Lower leg skin (tissue), 4 donors: ENCODE data around the gene CTDNEP1. TPM values are rescaled to one million over a fixed set of nuclear protein-coding genes. Genes with fewer than 3 reads are reported as not detected.

Source experiments
- DNase-seq, 2 donors: peaks; one replicate each; pipeline ENCODE4 v3.0.0-alpha.2; 2019; ENCODE audit warnings: low spot score in 2 of 2
- H3K4me3 ChIP-seq: fragments of 200-600 bp; sonication (generic); 2 replicates; pipeline ENCODE4 v1.5.1; 2017; ENCODE audit warnings: mild to moderate bottlenecking, low read depth; ENCODE audit not compliant: poor library complexity, severe bottlenecking
- CTCF ChIP-seq, 3 donors: fragments of 450-650 bp; IDR thresholded peaks; one replicate each; pipeline ENCODE4 v1.5.1; 2016; ENCODE audit warnings: antibody characterized with exemption in 3 of 3, mild to moderate bottlenecking in 3 of 3, moderate library complexity in 2 of 3
- POLR2A ChIP-seq, 2 donors: fragments of 450-650 bp; IDR thresholded peaks; one replicate each; pipeline ENCODE4 v1.6.1; 2016 to 2017; ENCODE audit warnings: antibody characterized with exemption in 2 of 2, mild to moderate bottlenecking in 1 of 2, moderate library complexity in 1 of 2
- WGBS, 2 donors: methylation state at CpG; one replicate each; pipeline ENCODE4 v1.1.5; 2018; 5-methylcytosine and 5-hydroxymethylcytosine counted together
- intact Hi-C: fragments of 100-400 bp; cut with DNase I; formaldehyde crosslinking; loops from one replicate; pipeline ENCODE4 v1.15.0; 2023; ENCODE audit warnings: low total_unique reads
- total RNA-seq, 4 donors: library from RNA; depleted of rRNA; stranded (reverse); fragments of >200 nt; gene quantifications; one replicate each; pipeline ENCODE4 v1.1.0, GENCODE V29; 2016

Gene CTDNEP1
- total RNA-seq, 4 donors from 2014 or later, result 55.3 to 79.2 (median 70.4) TPM

- H3K4me3 ChIP-seq, result no peak overlapping the region
- no peak for DNase-seq
- 87 to 91% methylated on average over 6 of the region's 6 CpGs for WGBS, 2 donors
- intact Hi-C loops, result no loop called here
- TF ChIP-seq POLR2A (IDR thresholded peaks at IDR 0.05) (no peak), CTCF (IDR thresholded peaks at IDR 0.05) (no peak)
These were observed 8.0 kb upstream of the CTDNEP1 start for GRCh38 chr17:7259555-7259889.

- H3K4me3 ChIP-seq, result no peak overlapping the region
- 46 to 59% methylated on average over 7 of the region's 7 CpGs for WGBS, 2 donors
- intact Hi-C loops, result no loop called here
- no peak for DNase-seq
- TF ChIP-seq POLR2A (IDR thresholded peaks at IDR 0.05), result no peak
- TF ChIP-seq CTCF (IDR thresholded peaks at IDR 0.05), result no peak
These were observed 7.4 kb upstream of the CTDNEP1 start for GRCh38 chr17:7258731-7259554.

GRCh38 chr17:7256766-7257456 is 5.4 kb upstream of the CTDNEP1 start:
- H3K4me3 ChIP-seq, result no peak overlapping the region
- intact Hi-C loops, result no loop called here
- no peak for DNase-seq
- TF ChIP-seq CTCF (IDR thresholded peaks at IDR 0.05) (no peak), POLR2A (IDR thresholded peaks at IDR 0.05) (no peak)
- 87 to 90% methylated on average over 8 of the region's 8 CpGs for WGBS, 2 donors

GRCh38 chr17:7254511-7254910 is 3.0 kb upstream of the CTDNEP1 start:
- intact Hi-C loops, result no loop called here
- no peak overlapping the region for H3K4me3 ChIP-seq
- DNase-seq, result no peak
- 86 to 92% methylated on average over 4 of the region's 4 CpGs for WGBS, 2 donors
- TF ChIP-seq CTCF (IDR thresholded peaks at IDR 0.05) (no peak), POLR2A (IDR thresholded peaks at IDR 0.05) (no peak)

- intact Hi-C loops, result no loop called here
- TF ChIP-seq CTCF (IDR thresholded peaks at IDR 0.05) (no peak), POLR2A (IDR thresholded peaks at IDR 0.05) (no peak)
- WGBS, 2 donors, result 74 to 75% methylated on average over 5 of the region's 5 CpGs
- no peak overlapping the region for H3K4me3 ChIP-seq
- DNase-seq, result no peak
These were observed 1.5 kb upstream of the CTDNEP1 start for GRCh38 chr17:7253082-7253481.
